ENCODE results near the gene SENP7. TPM values are rescaled to one million over a fixed set of nuclear protein-coding genes. Genes with fewer than 3 reads are reported as not detected.

SENP7 gene
- total RNA-seq, 1 experiment from 2014 or later = 7.9 TPM

DNA sequence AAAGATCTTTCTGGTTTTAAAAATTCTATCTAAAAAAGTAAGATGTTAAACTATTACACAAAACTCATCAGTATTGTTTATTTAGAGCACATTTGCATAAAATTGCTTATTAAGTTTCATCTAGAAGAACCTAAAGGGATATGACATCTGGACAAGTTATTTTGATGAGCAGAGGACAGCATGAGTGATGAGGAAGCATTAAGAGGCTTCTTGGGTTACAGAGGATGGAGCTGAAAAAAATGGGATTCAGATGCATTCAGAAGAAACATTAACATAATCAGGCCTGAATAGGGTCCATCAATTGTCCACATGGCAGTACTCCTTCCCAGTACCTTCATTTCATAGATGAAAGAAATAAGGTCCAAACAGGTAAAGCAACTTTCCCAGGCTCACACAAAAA is 234.3 kb downstream of the SENP7 start:
- Histone ChIP-seq H3K4me1 (ENCODE audit: control insufficient read depth in 1 of 2, insufficient read depth in 2 of 2, low read length in 2 of 2) (no peaks in the 10 kb centered on the region), H4K20me1 (ENCODE audit: insufficient read depth) (no peaks in the 10 kb centered on the region), H3K9ac (ENCODE audit: low read length) (no peak overlapping the region), H3K4me3 (replicated peaks in 1 of 2; ENCODE audit: low read depth in 1 of 2, low read length in 2 of 2) (no peak overlapping the region), H3K9me3 (ENCODE audit: control insufficient read depth in 1 of 2, insufficient read depth in 1 of 2, low read depth in 1 of 2, low read length in 2 of 2) (no peaks in the 10 kb centered on the region), H3K9me2 (ENCODE audit: insufficient read depth) (no peaks in the 10 kb centered on the region), H3K27ac (ENCODE audit: low read depth, low read length) (no peak overlapping the region), H3K79me2 (ENCODE audit: insufficient read depth, low read length) (no peaks in the 10 kb centered on the region), H3K27me3 (ENCODE audit: insufficient read depth, low read length) (no peaks in the 10 kb centered on the region), H3K4me2 (ENCODE audit: low read length) (no peak overlapping the region), H3K36me3 (ENCODE audit: control insufficient read depth in 1 of 2, insufficient read depth in 2 of 2, low read length in 2 of 2) (no peaks in the 10 kb centered on the region), H2AFZ (ENCODE audit: low read depth, low read length, poor library complexity, severe bottlenecking) (no peak overlapping the region)
- no TSS peak for BruUV-seq (replicated peaks)
- POLR2A ChIA-PET = no interaction called here
- DNase-seq (ENCODE audit: low read depth, low spot score) (no peak), ATAC-seq (no peak)
- TF ChIP-seq, protein P1, sequence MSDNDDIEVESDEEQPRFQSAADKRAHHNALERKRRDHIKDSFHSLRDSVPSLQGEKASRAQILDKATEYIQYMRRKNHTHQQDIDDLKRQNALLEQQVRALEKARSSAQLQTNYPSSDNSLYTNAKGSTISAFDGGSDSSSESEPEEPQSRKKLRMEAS (IDR thresholded peaks at IDR 0.05) = no peak
- TF ChIP-seq, protein P2, sequence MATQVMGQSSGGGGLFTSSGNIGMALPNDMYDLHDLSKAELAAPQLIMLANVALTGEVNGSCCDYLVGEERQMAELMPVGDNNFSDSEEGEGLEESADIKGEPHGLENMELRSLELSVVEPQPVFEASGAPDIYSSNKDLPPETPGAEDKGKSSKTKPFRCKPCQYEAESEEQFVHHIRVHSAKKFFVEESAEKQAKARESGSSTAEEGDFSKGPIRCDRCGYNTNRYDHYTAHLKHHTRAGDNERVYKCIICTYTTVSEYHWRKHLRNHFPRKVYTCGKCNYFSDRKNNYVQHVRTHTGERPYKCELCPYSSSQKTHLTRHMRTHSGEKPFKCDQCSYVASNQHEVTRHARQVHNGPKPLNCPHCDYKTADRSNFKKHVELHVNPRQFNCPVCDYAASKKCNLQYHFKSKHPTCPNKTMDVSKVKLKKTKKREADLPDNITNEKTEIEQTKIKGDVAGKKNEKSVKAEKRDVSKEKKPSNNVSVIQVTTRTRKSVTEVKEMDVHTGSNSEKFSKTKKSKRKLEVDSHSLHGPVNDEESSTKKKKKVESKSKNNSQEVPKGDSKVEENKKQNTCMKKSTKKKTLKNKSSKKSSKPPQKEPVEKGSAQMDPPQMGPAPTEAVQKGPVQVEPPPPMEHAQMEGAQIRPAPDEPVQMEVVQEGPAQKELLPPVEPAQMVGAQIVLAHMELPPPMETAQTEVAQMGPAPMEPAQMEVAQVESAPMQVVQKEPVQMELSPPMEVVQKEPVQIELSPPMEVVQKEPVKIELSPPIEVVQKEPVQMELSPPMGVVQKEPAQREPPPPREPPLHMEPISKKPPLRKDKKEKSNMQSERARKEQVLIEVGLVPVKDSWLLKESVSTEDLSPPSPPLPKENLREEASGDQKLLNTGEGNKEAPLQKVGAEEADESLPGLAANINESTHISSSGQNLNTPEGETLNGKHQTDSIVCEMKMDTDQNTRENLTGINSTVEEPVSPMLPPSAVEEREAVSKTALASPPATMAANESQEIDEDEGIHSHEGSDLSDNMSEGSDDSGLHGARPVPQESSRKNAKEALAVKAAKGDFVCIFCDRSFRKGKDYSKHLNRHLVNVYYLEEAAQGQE (IDR thresholded peaks at IDR 0.05; ENCODE audit: low read depth) = no peak
- TF ChIP-seq SP1 (IDR thresholded peaks at IDR 0.05; ENCODE audit: low read depth) = no peak
- TF ChIP-seq, protein P3, sequence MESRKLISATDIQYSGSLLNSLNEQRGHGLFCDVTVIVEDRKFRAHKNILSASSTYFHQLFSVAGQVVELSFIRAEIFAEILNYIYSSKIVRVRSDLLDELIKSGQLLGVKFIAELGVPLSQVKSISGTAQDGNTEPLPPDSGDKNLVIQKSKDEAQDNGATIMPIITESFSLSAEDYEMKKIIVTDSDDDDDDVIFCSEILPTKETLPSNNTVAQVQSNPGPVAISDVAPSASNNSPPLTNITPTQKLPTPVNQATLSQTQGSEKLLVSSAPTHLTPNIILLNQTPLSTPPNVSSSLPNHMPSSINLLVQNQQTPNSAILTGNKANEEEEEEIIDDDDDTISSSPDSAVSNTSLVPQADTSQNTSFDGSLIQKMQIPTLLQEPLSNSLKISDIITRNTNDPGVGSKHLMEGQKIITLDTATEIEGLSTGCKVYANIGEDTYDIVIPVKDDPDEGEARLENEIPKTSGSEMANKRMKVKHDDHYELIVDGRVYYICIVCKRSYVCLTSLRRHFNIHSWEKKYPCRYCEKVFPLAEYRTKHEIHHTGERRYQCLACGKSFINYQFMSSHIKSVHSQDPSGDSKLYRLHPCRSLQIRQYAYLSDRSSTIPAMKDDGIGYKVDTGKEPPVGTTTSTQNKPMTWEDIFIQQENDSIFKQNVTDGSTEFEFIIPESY (IDR thresholded peaks at IDR 0.05; ENCODE audit: extremely low read depth, insufficient replicate concordance, low read length) = no peak
- TF ChIP-seq ELF1 (IDR thresholded peaks at IDR 0.05; ENCODE audit: borderline replicate concordance, low read depth) = no peak
- TF ChIP-seq EGR1 (IDR thresholded peaks at IDR 0.05; ENCODE audit: low read depth) = no peak
- no peak for TF ChIP-seq SIN3A (IDR thresholded peaks at IDR 0.05; ENCODE audit: low read depth)
- no peak for TF ChIP-seq RAD21 (IDR thresholded peaks at IDR 0.05; ENCODE audit: low read depth)
- intact Hi-C loops (cut with micrococcal nuclease) = no loop called here
- CTCF ChIA-PET = no interaction called here
- RAD21 ChIA-PET (ENCODE audit: low non-redundant PET in 1 of 2, low total read pairs in 2 of 2, uncharacterized antibody in 2 of 2, unreplicated experiment in 2 of 2) = no interaction called here

Other genes with a start within 250 kb of the SENP7 start
- 0.20 TPM for gene IMPG2, start 192.6 kb downstream of the SENP7 start, total RNA-seq (2021; ENCODE audit: unreplicated experiment)
- 36.4 TPM for gene TRMT10C, start 48.7 kb upstream of the SENP7 start, total RNA-seq (2021; ENCODE audit: unreplicated experiment)
- 177 TPM for gene PCNP, start 61.0 kb upstream of the SENP7 start, total RNA-seq (2021; ENCODE audit: unreplicated experiment)
- 20.4 TPM for gene ZBTB11, start 163.9 kb upstream of the SENP7 start, total RNA-seq (2021; ENCODE audit: unreplicated experiment)
- gene RPL24, start 173.5 kb upstream of the SENP7 start, total RNA-seq (2021; ENCODE audit: unreplicated experiment) = 1,397 TPM
- gene CEP97, start 211.4 kb upstream of the SENP7 start, total RNA-seq (2021; ENCODE audit: unreplicated experiment) = 15.7 TPM